MM.1S (cell line): ENCODE data around the gene SLC26A11.

ENCODE experiments used
- DNase-seq: peaks from one replicate; pipeline ENCODE4 v3.0.0-alpha.2; 2015
- H2AFZ ChIP-seq: fragments of 300-600 bp; sonication (generic); 2 replicates; pipeline ENCODE4 v1.6.0; 2016; ENCODE audit warnings: antibody characterized with exemption, low read length
- H3F3A ChIP-seq: fragments of 300-600 bp; sonication (generic); 2 replicates; pipeline ENCODE4 v1.6.1; 2016; ENCODE audit warnings: mild to moderate bottlenecking, antibody characterized with exemption, low read length, moderate library complexity, mixed read lengths; ENCODE audit not compliant: insufficient read depth
- H3K27ac ChIP-seq: fragments of 300-600 bp; sonication (generic); 2 replicates; pipeline ENCODE4 v1.5.1; 2016; ENCODE audit warnings: mild to moderate bottlenecking, low read length
- H3K27me3 ChIP-seq: fragments of 300-600 bp; sonication (generic); replicated peaks from 2 replicates; pipeline ENCODE4 v1.6.0; 2016; ENCODE audit warnings: low read length; ENCODE audit not compliant: insufficient read depth
- H3K36me3 ChIP-seq: fragments of 300-600 bp; sonication (generic); replicated peaks from 2 replicates; pipeline ENCODE4 v1.6.1; 2016; ENCODE audit warnings: mild to moderate bottlenecking, low read length, mixed read lengths; ENCODE audit not compliant: insufficient read depth
- H3K4me1 ChIP-seq: fragments of 300-600 bp; sonication (generic); 2 replicates; pipeline ENCODE4 v1.6.1; 2016; ENCODE audit warnings: low read length, mixed read lengths
- H3K4me2 ChIP-seq: fragments of 300-600 bp; sonication (generic); 2 replicates; pipeline ENCODE4 v1.6.0; 2016; ENCODE audit warnings: low read depth, low read length
- H3K4me3 ChIP-seq: fragments of 300-600 bp; sonication (generic); 2 replicates; pipeline ENCODE4 v1.5.1; 2016; ENCODE audit warnings: low read length, mixed read lengths
- H3K79me2 ChIP-seq: fragments of 300-600 bp; sonication (generic); 2 replicates; pipeline ENCODE4 v1.6.1; 2016; ENCODE audit warnings: mixed run types, low read length, mixed read lengths
- H3K9ac ChIP-seq: fragments of 300-600 bp; sonication (generic); 2 replicates; pipeline ENCODE4 v1.6.1; 2016; ENCODE audit warnings: low read length, mixed read lengths
- H3K9me2 ChIP-seq: fragments of 300-600 bp; sonication (generic); replicated peaks from 2 replicates; pipeline ENCODE4 v1.6.1; 2016; ENCODE audit warnings: mild to moderate bottlenecking, low read length, mixed read lengths; ENCODE audit not compliant: insufficient read depth
- H3K9me3 ChIP-seq: fragments of 300-600 bp; sonication (generic); replicated peaks from 2 replicates; pipeline ENCODE4 v1.6.1; 2016; ENCODE audit warnings: mild to moderate bottlenecking, low read length, mixed read lengths; ENCODE audit not compliant: insufficient read depth
- H4K20me1 ChIP-seq: fragments of 300-600 bp; sonication (generic); 2 replicates; pipeline ENCODE4 v1.6.1; 2016; ENCODE audit warnings: mild to moderate bottlenecking, low read length, moderate library complexity, mixed read lengths; ENCODE audit not compliant: insufficient read depth
- EZH2 ChIP-seq: fragments of 300-600 bp; sonication (generic); optimal IDR thresholded peaks from 2 replicates; pipeline ENCODE3; 2017; ENCODE audit warnings: low read depth, mild to moderate bottlenecking, antibody characterized with exemption, low read length, mixed read lengths
- EZH2phosphoT487 ChIP-seq: fragments of 300-600 bp; sonication (generic); IDR thresholded peaks from 2 replicates; pipeline ENCODE4 v1.6.1; 2018; ENCODE audit warnings: antibody characterized with exemption, low read length
- TF ChIP-seq, protein P1 (sequence below): fragments of 300-600 bp; sonication (generic); IDR thresholded peaks from 2 replicates; pipeline ENCODE4 v1.5.1; 2016; ENCODE audit warnings: antibody characterized with exemption, low read length, mixed read lengths

Gene SLC26A11

DNA sequence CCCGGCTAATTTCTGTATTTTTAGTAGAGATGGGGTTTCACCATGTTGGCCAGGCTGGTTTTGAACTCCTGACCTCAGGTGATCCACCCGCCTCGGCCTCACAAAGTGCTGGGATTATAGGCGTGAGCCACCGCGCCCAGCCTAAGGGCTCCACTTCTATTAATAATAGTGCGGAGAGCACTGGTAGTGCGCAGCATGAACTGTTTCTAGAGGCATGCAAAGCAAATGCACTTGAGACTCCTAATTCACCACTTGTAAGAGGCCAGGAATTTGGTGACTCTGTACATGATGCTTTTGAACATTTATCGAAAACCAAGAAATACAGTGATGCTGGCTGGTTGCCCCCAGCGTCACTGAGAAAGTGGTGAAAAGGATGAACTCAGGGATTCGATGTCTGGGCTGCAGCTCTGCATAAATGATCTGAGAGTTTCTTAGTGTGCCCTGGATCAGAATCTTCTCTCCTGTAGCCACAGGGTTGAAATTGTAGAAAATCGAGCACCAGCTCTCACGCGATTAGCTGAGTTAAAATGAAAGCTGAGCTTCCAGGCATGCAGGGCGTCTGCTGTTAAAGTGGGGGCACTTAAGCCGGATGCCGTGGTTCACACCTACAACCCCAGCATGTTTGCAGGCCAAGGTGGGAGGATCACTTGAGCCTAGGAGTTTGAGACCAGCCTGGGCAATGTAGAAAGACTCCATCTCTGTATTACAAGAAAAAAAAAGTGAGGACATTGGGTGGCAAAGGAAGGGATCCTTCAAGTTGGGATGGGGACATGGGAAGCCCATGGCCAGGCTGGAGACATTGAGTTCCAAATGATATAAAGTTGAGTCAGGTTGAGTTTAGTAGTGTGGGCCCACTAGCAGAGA, 45.2 kb downstream of the SLC26A11 start:
- Histone ChIP-seq H3K9ac (no peak overlapping the region), H3K79me2 (peaks cover 34% of the 10 kb centered on the region), H4K20me1 (no peaks in the 10 kb centered on the region), H3K4me3 (no peak overlapping the region), H3K9me3 (no peaks in the 10 kb centered on the region), H3K9me2 (no peaks in the 10 kb centered on the region), H3K27ac (no peak overlapping the region), H3F3A (peaks cover 30% of the 10 kb centered on the region), H3K4me2 (no peak overlapping the region), H3K36me3 (peaks cover 5% of the 10 kb centered on the region; the same call in 1 of the 2 replicates), H2AFZ (no peak overlapping the region), H3K4me1 (peaks cover 20% of the 10 kb centered on the region), H3K27me3 (no peaks in the 10 kb centered on the region)
- DNase-seq = no peak
- no peak for TF ChIP-seq EZH2
- no peak for TF ChIP-seq EZH2phosphoT487
- TF ChIP-seq, protein P1, sequence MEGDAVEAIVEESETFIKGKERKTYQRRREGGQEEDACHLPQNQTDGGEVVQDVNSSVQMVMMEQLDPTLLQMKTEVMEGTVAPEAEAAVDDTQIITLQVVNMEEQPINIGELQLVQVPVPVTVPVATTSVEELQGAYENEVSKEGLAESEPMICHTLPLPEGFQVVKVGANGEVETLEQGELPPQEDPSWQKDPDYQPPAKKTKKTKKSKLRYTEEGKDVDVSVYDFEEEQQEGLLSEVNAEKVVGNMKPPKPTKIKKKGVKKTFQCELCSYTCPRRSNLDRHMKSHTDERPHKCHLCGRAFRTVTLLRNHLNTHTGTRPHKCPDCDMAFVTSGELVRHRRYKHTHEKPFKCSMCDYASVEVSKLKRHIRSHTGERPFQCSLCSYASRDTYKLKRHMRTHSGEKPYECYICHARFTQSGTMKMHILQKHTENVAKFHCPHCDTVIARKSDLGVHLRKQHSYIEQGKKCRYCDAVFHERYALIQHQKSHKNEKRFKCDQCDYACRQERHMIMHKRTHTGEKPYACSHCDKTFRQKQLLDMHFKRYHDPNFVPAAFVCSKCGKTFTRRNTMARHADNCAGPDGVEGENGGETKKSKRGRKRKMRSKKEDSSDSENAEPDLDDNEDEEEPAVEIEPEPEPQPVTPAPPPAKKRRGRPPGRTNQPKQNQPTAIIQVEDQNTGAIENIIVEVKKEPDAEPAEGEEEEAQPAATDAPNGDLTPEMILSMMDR = no peak

DNA sequence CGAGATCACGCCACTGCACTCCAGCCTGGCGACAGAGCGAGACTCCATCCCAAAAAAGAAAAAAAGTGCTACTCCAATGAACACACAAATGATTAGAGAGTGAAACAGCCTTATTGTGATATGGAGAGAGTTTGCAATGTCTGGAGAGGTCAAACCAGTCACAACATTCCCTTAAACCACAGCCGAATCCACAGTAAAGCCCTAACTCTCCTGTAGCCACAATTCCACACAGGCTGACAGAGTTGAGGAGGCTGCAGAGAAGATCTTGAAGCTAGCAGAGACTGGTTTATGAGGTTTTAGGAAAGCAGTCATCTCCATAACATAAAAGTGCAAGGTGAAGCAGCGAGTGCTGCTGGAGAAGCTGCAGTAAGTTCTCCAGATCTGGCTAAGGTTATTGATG, 47.2 kb downstream of the SLC26A11 start:
- Histone ChIP-seq H2AFZ (no peak overlapping the region), H3F3A (peaks cover 13% of the 10 kb centered on the region), H3K4me3 (no peak overlapping the region), H3K9me3 (no peaks in the 10 kb centered on the region), H3K79me2 (peaks cover 42% of the 10 kb centered on the region), H4K20me1 (no peaks in the 10 kb centered on the region), H3K36me3 (peaks cover 5% of the 10 kb centered on the region; the same call in 1 of the 2 replicates), H3K9ac (no peak overlapping the region), H3K27ac (no peak overlapping the region), H3K4me2 (no peak overlapping the region), H3K4me1 (peaks cover 8% of the 10 kb centered on the region), H3K9me2 (no peaks in the 10 kb centered on the region), H3K27me3 (no peaks in the 10 kb centered on the region)
- DNase-seq = no peak
- TF ChIP-seq EZH2 = no peak
- TF ChIP-seq EZH2phosphoT487 = no peak
- TF ChIP-seq, protein P1 = no peak

DNA sequence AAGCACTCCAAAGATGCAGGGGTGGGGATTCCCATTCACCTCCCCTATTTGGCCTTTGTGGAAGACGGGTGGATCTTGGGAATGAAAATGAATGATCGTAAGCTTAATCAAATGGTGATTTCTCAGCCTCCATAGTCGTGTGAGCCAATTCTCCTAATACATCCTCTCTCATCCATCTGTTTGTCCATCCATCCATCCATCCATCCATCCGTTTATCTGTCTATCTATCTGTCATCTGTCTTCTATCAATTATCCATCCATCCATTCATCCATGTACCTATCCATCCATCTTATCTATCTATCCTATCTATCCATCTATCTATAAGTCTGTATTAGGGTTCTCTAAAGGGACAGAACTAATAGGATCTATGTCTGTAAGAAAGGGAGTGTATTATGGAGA, 48.2 kb downstream of the SLC26A11 start:
- H3K36me3 ChIP-seq = peaks cover 5% of the 10 kb centered on the region; the same call in 1 of the 2 replicates
- no peaks in the 10 kb centered on the region for H3K4me1 ChIP-seq
- no peak for TF ChIP-seq EZH2phosphoT487
- H4K20me1 ChIP-seq = no peaks in the 10 kb centered on the region
- H3F3A ChIP-seq = peaks cover 5% of the 10 kb centered on the region; the same call in 1 of the 2 replicates
- no peaks in the 10 kb centered on the region for H3K27me3 ChIP-seq
- H3K4me3 ChIP-seq = no peak overlapping the region
- DNase-seq = no peak
- no peaks in the 10 kb centered on the region for H3K9me3 ChIP-seq
- H2AFZ ChIP-seq = no peak overlapping the region
- H3K4me2 ChIP-seq = no peak overlapping the region
- no peak overlapping the region for H3K9ac ChIP-seq
- H3K79me2 ChIP-seq = peaks cover 42% of the 10 kb centered on the region
- H3K27ac ChIP-seq = no peak overlapping the region
- H3K9me2 ChIP-seq = no peaks in the 10 kb centered on the region

DNA sequence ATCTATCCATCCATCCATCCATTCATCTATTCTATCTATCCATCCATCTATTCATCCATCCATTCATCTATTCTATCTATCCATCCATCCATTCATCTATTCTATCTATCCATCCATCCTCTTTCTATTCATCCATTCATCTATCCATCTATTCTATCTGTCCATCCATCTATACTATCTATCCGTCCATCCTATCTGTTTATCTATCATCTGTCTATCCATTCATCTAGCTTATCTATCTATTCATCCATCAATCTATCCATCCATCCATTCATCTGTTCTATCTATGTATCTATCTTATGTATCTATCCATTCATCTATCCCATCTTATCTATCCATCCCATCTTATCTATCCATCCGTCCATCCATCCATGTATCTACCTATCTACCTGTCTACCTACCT, 49.2 kb downstream of the SLC26A11 start:
- Histone ChIP-seq H4K20me1 (no peaks in the 10 kb centered on the region), H3K4me2 (no peak overlapping the region), H3K4me1 (no peaks in the 10 kb centered on the region), H3K27me3 (no peaks in the 10 kb centered on the region), H3K9me2 (no peaks in the 10 kb centered on the region), H3K27ac (no peak overlapping the region), H3F3A (no peaks in the 10 kb centered on the region), H3K79me2 (peaks cover 32% of the 10 kb centered on the region), H3K9me3 (no peaks in the 10 kb centered on the region), H3K4me3 (no peak overlapping the region), H3K9ac (no peak overlapping the region), H2AFZ (no peak overlapping the region), H3K36me3 (peaks cover 5% of the 10 kb centered on the region; the same call in 1 of the 2 replicates)
- TF ChIP-seq, protein P1 = no peak
- DNase-seq = no peak
